ENCODE measurements around the gene THOC5. TPM values are rescaled to one million over a fixed set of nuclear protein-coding genes. Genes with fewer than 3 reads are reported as not detected.

The THOC5 gene
- total and polyA plus RNA-seq, 2 of the 4 experiments (the other 2 are of a cell fraction): 68.4 to 73.7 TPM

DNA sequence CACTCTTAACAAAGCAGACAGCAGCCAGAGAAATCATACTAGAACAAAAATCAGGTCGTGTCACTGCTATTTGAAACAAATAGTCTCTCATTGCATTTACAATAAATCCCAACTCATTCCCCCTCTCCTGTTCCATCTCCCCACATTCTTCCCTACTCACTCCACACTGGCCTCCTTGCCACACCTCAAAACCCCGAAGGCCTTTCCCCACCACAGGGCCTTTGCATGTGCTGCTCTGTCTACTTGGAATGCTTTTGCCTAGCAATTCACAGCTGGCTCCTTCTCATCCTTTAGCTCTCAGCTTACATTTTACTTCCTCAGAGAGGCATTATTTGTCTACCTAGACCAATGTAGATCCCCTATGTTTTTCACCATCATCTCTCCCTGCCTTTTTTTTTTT is 6.3 kb upstream of the THOC5 start:
- H3K79me1 ChIP-seq (ENCODE audit: low read depth in 1 of 2, low read length in 2 of 2): no peaks in the 10 kb centered on the region
- H2AK5ac ChIP-seq (ENCODE audit: low read depth, low read length): no peak overlapping the region
- H3K23ac ChIP-seq (ENCODE audit: low read depth, low read length): no peak overlapping the region
- H3K9me1 ChIP-seq (ENCODE audit: insufficient read depth, low read length): no peaks in the 10 kb centered on the region
- no peak overlapping the region for H4K5ac ChIP-seq (ENCODE audit: low read depth, low read length)
- dilution Hi-C loops (cut with HindIII; ENCODE audit: low sequenced_read_pairs, unreplicated experiment) (no loop called here), intact Hi-C loops (cut with micrococcal nuclease) (no loop called here), in situ Hi-C loops (cut with MboI; ENCODE audit: low sequenced_read_pairs) (no loop called here)
- no peak overlapping the region for H3K4ac ChIP-seq (ENCODE audit: low read depth, low read length)
- no peak overlapping the region for H4K91ac ChIP-seq (ENCODE audit: insufficient read depth, low read depth, low read length)
- ChIA-PET CTCF (no interaction called here), POLR2A (ENCODE audit: unreplicated experiment) (no interaction called here)
- no TSS peak for BruUV-seq (replicated peaks)
- no peak for DNase-seq
- H2BK120ac ChIP-seq (ENCODE audit: low read depth, low read length): no peak overlapping the region
- peaks cover 52% of the 10 kb centered on the region for H3K36me3 ChIP-seq (ENCODE audit: control insufficient read depth, insufficient read depth, low read length)
- no peak overlapping the region for H2BK15ac ChIP-seq (ENCODE audit: low read depth, low read length)
- H2AK9ac ChIP-seq (replicated peaks; ENCODE audit: low read depth, low read length, poor library complexity): no peak overlapping the region
- H3K18ac ChIP-seq (ENCODE audit: low read depth, low read length): no peak overlapping the region
- H4K8ac ChIP-seq (ENCODE audit: low read depth in 2 of 2, low read length in 2 of 2): no peak overlapping the region
- no peaks in the 10 kb centered on the region for H4K20me1 ChIP-seq (ENCODE audit: insufficient read depth, low read length)
- TF ChIP-seq NFE2L2 (IDR thresholded peaks at IDR 0.05; ENCODE audit: low read depth, low read length) (no peak), POLR2A (IDR thresholded peaks at IDR 0.05; ENCODE audit: low read depth, low read length) (no peak), USF2 (IDR thresholded peaks at IDR 0.05; ENCODE audit: low read depth, low read length) (no peak), MAZ (IDR thresholded peaks at IDR 0.05; ENCODE audit: borderline replicate concordance, low read depth, low read length) (no peak), RCOR1 (IDR thresholded peaks at IDR 0.05; ENCODE audit: insufficient replicate concordance, low read length) (no peak)
- ATAC-seq (ENCODE audit: low read depth): no peak
- no peak overlapping the region for H2BK20ac ChIP-seq (ENCODE audit: low read depth, low read length)
- no peak overlapping the region for H2AFZ ChIP-seq (replicated peaks; ENCODE audit: low read length, poor library complexity)
- no peaks in the 10 kb centered on the region for H3K27me3 ChIP-seq (ENCODE audit: control insufficient read depth, insufficient read depth, low read length)
- no peak overlapping the region for H3K4me2 ChIP-seq (ENCODE audit: low read depth, low read length)
- no peak overlapping the region for H3K4me3 ChIP-seq (ENCODE audit: insufficient read depth, low read depth, low read length)
- H2BK5ac ChIP-seq (ENCODE audit: low read depth, low read length, poor library complexity, severe bottlenecking): no peak overlapping the region
- WGBS, 2 experiments (ENCODE audit: extremely low coverage in 2 of 2, insufficient read length in 1 of 2): 100% methylated on average over 2 of the region's 2 CpGs; no CpG with 5 or more reads in 1 of the 2 experiments
- no peaks in the 10 kb centered on the region for H3K4me1 ChIP-seq (ENCODE audit: control insufficient read depth, insufficient read depth, low read length)
- no peak overlapping the region for H3K27ac ChIP-seq (ENCODE audit: insufficient read depth, low read length)
- no peak overlapping the region for H3K9ac ChIP-seq (ENCODE audit: low read depth, low read length)
- H3K14ac ChIP-seq (replicated peaks; ENCODE audit: low read depth, low read length): no peak overlapping the region
- no peaks in the 10 kb centered on the region for H3K9me3 ChIP-seq (ENCODE audit: control insufficient read depth, insufficient read depth, low read length)
- H3K56ac ChIP-seq (ENCODE audit: extremely low read depth, insufficient read depth, low read length): no peak overlapping the region
